Left kidney (tissue), 2 donors: ENCODE results near the gene RGSL1. TPM values are rescaled to one million over a fixed set of nuclear protein-coding genes. Genes with fewer than 3 reads are reported as not detected.

Experiments
- DNase-seq: peaks from one replicate; pipeline ENCODE4 v3.0.0-alpha.2; 2013
- polyA plus RNA-seq: library from polyadenylated mRNA; unstranded; fragments of 120-200 nt; gene quantifications from one replicate; pipeline ENCODE4 v1.2.1, GENCODE V29; 2013; ENCODE audit not compliant: insufficient read length

The RGSL1 gene
- polyA plus RNA-seq, 1 donor: not detected

DNA sequence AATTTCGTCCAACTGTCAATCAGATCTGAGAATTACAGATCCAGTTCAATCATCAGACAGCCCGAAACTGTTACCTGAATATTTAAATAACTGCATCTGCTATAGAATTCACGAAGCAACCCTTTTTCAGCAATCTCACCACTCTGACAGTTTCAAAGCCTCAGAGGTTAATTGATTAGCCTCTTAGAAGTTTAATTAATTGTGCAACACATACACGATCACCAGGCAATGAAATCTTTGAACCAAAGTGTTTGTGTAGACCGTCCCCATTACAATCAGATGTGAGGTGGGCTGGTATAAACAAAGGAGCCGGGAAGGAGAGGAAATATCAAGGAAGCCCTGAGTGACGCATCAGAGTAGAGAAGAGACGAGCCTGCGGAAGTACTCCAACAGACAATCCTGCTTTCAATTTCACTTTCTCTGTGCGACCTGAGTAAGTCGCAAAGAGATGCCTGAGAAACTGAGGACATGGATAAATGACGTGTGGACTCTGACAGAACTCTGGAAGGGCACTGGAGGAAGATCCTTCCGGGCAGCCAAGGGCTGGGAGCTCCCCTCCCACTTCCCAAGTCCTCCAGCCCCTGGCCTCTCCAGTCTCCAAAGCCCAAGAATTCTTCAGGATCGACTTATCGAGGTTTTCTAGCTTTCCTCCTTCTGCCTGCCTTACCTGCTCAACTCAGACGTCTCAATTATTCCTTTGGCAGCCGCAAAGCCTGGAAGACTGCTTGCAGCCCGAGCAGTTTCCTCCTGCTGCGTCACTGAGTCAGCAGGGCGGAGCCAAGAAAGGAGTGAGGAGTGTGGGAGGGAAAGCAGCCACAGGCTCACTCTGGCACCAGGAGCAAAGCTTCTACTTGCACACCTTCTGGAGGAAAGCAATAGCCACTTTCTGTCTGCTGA is 138.8 kb downstream of the RGSL1 start, which contains the start of gene RNASEL:
RNASEL (minus strand) TSS at position 757 of the 897 bp plus-strand sequence. CDS start 2,450 bp downstream, outside the sequence.
- peak; percentile 80 for DNase-seq

DNA sequence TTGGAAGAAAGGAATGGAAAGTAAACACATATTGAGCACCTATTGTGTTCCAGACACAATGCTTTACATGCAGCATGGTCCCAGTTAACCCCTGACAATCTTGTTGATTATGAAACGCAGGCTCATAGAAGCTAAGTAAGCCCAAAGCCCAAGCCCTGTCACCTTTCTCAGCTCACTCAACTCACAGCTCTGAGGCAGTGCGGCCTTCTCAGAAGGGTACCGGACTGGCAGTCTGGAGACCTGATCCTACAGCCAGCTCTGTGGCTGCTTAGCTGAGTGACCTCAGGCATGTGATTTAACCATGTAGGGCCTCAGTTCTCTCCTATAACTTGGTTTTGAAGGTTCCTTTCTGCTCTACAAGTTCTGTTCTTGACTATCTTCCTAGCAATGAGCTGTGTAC is 139.6 kb downstream of the RGSL1 start:
- DNase-seq: no peak

DNA sequence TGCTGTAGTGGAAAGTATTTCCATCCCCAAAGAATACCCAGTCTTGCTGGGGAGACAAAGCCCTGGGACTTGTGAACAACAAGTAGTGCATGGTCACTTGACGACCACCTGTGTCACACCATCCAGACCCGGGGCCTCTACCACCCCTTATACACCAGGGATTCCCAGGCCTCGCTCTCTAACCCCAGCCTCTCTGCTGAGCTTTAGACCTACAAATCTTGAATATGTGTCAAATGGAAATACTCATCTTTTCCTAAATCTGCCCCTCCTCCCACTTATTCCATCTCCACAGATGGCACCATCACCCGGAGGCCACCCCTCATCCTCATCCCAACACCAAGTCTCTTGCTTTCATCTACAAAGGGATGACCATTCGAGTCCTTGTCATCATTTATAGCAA is 140.0 kb downstream of the RGSL1 start:
- DNase-seq: no peak

DNA sequence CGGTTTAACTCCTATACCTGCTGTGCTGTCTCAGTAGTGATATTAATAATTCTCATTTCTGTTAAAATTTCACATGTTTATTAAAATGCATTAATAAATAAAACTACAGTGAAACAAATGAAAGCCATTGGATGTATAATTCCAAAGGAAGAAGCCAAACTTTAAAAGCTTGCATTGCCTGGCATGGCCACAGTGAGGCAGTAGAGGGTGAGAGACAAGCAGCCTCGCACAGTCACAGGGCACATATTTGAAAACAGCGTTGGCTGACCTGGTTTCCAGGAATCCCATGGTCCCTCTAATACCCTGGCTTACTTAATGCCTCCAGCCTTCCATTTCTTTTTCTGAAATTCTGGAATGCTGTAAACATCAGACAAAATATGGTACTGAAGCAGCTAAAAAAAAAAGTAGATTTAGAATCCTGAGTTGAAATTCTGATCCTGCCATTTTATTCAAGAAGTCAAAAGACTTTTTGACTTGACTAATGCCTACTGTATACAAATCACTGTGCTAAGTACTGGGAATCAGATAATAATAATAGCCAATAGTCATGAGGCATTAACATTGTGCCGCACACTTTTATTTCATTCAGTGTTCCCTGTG is 145.8 kb downstream of the RGSL1 start:
- DNase-seq: peak; percentile 52

DNA sequence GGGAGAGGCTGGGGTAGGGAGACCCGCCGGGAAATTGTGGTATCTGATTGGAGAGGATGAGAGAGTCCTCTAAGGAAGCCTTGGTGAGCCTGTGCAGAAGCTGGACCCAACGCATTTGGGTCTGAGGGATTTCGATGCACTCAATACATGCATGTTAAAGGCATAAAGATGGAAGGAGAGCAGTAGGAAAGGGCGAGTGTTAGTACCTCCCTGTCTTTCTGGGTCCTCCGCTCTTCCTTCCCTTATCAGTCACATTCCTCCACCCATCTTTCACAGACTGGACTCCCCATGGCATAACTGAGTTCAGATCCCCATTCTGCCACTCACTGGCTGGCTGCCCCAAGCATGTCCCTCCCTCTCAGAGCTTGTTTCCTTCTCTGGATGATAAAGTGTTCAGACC is 147.0 kb downstream of the RGSL1 start:
- DNase-seq: no peak

DNA sequence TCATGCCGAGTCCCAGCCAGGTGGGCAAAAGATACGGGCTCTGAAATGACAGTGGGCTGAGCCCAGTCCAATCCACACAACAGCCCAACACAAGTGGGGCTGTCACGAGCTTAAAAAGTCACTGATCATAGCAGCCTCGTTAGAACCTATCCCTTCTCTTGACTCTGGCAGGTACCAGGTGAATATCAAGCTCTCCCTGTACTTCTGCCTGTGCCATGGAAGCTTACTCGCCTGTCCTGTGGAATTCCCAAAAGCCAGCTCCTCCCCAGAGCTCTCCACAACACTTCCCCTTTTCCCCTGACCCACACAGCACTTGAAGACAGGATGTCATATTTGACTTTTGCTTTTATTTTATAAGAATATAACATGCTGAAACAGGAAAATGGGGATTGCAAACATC is 148.3 kb downstream of the RGSL1 start:
- DNase-seq: no peak

DNA sequence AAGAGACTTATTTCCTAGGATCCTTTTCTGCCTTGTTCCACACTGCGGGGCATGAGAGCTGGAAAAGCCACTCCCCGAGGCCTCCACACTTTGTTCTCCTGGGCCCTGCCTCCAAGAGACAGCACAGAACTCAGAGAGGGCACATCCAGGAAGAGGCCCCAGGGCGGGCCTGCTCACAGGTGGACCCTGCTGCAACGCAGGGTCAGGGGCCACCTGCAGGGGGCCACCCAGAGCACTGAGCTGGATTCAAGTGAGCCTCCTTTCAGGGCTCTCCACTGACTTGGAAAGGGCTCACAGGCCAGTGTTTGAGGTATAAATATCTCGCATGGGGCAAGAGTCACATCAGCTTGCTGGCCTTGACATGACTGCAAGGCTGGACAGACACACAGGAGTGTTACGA is 149.4 kb downstream of the RGSL1 start:
- no peak for DNase-seq

DNA sequence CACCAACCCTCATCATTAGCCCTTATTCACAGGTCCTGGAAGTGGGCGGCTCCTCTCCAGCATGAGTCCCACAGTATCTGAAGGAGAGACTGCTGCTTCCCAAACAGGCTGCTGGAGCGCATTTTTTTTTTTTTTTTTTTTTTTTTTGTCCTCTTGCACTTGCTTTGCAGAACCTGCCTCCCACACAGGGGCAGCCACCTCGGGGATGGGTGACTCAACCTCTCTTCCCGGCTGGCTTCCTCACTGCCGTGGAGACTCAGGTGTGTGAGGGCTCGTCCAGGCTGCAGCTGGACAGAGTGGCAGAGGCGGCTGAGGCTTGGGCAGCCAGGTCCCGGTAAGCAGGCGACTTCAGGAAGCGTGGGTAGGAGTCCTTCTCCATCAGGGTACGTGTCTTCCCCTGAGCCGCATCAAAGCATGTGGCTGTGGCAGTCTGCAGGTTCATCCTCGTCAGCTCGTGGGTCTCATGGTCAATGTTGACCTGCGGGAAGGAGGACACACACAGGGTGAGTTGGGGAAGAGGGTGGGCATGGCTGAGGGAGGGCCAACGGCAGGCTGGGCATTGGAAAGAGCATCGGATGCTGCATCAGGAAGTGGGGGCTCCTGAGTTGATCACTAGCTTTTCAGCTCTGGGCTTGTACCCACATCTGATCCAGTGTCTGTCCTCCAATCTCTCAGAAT is 150.2 kb downstream of the RGSL1 start:
- no peak for DNase-seq

DNA sequence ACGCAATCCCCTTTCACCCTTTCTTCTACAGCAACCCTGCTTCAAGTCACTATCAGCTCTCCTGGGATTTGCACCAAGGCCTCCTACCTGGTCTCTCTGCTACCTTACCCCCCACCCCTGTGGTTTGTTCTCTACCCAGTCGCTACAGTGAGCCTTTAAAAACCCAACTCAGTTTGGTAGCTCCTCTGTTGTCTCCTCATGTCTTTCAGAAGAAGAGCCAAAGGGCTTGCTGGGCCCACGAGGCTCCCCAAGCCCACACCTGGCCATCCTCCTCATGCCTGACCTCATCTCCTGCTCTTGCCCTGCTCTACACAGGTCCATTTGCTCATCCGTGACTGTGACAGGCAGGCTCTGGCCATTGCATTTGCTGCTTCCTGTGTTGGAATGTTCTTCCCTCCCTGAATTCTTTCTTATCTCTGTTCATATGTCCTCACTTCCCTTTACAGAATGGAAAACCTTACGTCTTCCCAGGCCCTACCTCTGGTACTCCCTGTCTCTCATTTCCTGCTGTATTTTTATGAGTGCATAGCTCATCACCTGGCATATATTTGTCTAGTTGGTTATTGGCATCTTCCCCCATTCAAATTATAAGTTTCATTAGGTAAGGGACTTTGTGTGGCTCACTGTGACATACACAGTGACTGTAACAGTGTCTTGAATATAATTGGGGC is 150.9 kb downstream of the RGSL1 start:
- no peak for DNase-seq

DNA sequence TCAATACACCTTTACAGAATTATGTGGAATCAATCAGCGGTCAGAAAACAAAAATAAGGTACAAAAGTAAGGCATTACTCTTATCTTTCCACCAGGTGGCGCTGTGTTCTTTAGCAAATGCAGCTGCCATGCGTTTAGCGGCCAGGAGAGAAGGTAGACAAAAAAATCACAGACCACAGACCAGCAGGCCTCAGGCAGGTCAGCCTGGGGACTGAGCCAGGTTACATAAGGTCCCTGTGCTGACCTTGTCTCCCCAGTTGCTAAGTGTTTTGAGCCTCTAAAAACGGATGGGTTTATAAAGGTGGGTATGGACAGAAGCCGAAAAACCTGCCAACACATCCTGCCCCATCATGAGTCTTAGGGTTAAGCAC is 151.5 kb downstream of the RGSL1 start:
- DNase-seq: peak; percentile 75

DNA sequence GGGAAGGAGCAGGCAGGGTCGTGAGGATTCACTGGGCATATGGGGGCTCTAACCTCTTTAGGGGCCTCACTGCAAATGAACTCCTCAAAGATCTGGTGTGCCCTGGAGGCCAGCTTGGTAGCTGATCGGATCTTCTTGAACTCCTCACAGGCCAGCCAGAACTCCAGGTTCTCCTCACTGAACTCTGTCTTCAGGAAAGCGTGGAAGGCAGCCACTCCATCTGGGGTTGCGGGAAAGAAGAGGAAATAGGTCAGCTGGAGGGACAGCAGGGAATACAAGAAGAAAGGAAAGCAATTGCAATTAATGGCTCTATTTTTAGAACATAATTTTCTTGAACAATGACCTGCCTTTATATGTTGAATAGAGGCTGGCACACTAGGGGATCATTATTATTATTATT is 152.0 kb downstream of the RGSL1 start:
- no peak for DNase-seq

DNA sequence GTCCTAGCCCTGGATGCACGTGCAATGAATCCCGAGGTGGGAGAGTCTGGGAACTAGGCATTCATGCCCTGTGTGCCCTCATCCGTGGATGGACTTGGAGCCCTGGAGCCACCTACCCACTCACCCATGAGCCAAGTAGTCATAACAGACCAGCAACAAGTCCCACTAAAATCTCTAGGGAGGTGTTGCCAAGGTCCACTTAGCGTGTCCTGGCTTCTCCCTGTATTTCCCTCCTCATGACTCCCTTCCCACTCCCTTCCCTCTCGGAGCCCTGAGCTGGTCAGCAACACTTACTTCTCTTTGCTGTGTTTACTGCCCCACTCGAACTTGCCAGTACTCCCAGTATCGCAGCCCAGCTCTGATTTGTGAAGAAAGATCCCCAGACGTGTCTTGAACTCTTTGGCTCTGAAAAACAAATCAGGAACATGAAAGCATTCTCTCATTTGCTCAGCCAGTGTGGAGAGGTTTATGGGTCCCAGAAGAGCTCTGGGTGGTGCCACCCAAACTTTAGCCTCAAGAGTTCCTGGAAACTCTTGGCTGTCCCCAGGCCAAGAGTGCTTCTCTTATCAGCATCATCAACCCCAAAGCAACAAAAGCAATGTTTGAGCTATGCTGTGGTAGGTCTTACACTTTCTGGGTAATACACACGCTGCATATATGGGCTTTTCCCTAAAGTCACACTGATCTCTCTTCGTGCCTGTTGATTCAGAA is 153.1 kb downstream of the RGSL1 start:
- DNase-seq: no peak

DNA sequence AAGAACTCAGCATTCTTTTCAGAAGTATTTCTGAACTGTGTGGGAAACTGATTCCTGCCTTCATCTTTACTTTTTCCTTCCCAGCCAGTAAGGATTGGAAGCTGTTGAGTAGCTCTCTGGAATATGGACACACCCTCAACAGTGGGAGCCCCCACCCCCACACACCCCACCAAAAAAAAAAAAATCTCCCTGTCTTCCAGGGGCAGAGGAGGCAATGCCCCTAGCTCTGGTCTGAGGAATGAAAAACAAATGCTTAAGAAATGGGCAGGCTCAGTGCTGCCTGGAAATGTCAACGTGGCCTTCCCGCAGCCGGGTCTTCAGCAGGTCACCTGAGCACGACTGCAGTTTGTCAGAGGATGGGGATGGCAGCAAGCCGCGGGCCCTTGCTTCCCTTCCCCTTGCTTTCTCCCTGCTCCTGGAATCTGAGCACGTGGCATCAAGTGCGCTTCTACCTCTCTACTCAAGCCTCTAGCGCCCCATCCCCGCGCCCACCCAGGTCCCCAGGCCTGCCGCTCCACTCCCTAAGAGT is 153.8 kb downstream of the RGSL1 start:
- DNase-seq: no peak

DNA sequence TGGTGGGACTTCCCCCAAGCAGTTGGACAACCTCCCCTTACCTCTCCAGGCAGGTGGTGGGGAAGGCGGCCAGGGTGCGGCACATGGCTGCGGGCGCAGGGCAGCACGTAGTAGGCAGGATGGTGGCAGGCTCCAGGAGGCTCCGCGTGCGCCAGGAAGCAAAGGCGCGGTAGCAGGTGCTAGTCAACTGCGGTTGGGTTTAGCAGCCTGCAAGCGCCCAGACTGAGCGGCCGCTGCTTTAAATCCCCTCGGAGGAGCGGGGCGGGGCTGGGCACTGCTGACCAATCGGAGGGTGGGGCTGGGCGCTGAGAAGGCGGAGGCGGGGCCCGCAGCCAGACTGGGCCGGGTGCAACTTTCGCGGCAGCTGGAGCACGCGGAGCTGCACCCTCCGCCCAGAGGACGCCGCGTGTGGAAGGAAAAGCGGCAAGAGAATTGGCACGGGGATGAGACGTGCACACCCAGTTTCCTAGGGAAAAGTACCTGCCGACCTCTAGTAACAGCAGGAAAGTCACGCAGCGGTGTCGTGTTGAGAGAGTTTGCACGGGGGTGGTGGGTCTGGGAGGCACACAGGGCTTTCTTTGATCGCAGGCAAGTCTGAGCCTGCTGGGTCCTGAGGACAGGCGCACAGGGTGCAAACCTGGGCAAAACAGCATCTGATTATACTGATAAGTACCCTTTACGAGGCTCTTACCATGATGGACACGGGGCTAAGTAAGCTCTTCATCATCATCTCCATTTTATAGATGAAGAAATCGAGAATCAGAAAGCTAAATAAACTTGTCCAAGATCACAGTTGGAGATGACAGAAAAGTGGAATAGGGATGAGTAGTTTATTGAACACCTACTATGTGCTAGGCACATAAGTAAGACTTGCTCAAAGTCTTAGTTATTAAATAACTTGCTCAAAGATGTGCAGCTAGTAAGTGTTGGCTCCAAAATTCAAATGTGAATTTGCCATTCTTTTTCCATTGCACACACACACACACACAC is 154.5 kb downstream of the RGSL1 start, which contains the start of gene RGS16:
RGS16 (minus strand) TSS at position 215 of the 990 bp plus-strand sequence; CDS start at position 85, 130 bp downstream.
- peak; percentile 81 for DNase-seq

DNA sequence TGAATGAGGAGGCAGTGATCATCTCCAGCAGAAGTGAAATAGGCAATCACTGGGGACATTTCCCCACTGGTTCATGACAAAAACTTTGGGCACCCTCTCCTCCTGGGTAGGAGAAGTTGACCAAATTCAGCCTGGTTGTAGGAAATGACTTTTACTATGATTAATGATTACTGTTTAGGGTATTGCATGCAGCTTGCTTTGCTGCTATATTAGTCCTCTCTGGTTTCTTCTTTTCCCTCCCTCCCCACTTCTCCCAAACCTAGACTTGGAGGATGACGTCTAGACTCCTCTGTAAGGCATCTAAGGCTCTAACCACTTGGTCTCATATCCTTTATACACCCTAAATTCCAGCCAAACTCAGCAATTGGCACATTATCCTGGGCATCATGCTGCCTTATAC is 157.6 kb downstream of the RGSL1 start:
- no peak for DNase-seq

DNA sequence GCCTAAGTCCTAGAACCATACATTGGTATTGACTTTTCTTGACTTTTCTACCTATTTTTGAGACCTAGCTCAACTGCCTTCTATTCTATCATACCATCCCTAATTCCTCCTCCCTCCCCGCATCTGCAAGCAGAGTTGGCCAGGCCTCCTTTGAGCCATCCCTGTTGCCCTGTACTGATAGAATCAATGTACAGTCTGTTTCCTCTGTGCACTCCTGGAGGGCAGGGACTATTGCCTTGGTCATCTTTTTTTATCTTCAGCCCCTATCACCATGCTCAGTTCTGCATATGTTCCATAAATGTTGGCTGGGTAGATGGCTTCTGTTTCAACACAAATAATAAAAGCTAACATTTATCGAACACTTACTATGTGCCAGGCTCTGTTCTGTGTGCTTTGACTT is 158.3 kb downstream of the RGSL1 start:
- no peak for DNase-seq

DNA sequence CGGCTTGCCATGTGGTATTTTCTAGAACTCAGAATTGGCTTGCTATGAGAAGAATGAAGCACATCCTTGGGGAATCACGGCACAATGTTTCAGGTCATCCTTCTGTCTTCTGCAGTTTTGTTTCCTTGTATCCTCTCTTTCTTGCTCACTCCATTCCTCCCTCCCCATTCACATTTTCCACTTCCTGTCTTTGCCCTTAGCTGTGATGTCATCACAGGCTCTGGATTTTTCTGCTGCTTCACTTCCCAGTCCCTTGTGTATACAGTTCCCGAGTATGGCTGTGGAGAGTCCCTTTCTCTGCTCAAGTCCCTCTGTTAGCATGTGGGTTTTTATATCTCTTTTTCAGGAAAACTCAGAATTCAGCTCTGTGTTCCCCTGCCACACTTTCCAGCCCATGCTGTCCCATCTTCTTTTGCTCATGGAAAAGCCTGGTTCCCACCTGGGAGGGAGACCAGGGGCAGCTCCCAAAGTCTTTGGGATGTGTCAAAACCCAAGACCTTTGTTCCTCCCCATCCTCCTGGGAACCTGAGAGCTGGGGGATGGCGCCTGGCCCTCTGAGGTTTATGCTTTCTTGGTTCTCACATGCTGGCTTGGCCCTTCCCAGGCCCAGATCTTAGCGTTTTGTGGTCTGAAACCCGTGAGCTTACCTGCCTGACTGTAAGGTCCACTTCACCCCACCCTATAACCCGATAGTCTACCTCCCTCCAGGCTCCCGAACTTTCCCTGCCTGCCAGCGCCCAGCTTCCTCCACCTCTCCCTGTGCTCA is 159.1 kb downstream of the RGSL1 start:
- no peak for DNase-seq
